K562 (cell line): Measurements from ENCODE around the gene TSPAN14. TPM values are rescaled to one million over a fixed set of nuclear protein-coding genes. Genes with fewer than 3 reads are reported as not detected.
A peak's percentile ranks its signal among the peaks of the same experiment; 100 is the strongest.

Source experiments
- ARID3A ChIP-seq: IDR thresholded peaks from 2 replicates; pipeline ENCODE4 v1.6.1; 2012; ENCODE audit warnings: low read depth, low read length, improper control_type of control experiment, borderline replicate concordance
- BRCA1 ChIP-seq, 2 experiments: fragments of 450-650 bp in 1 of 2; sonication (generic) in 1 of 2; formaldehyde crosslinking in 1 of 2; IDR thresholded peaks; 2 replicates each; pipeline versions ENCODE4 v1.5.0 to v1.6.1; 2017 to 2020; ENCODE audit warnings: mild to moderate bottlenecking in 1 of 2, missing genetic modification reagents in 1 of 2
- CBX8 ChIP-seq: fragments of 200-600 bp; sonication (generic); IDR thresholded peaks from 2 replicates; pipeline ENCODE4 v1.6.1; 2012; ENCODE audit warnings: borderline replicate concordance, mixed run types, low read depth, mild to moderate bottlenecking, moderate library complexity, mixed read lengths, low read length, control low read depth, inconsistent platforms; ENCODE audit not compliant: poor library complexity, severe bottlenecking; ENCODE audit errors: extremely low read depth
- MAFG ChIP-seq: fragments of 450-650 bp; conservative IDR thresholded peaks from 2 replicates; pipeline ENCODE4 v1.6.1; 2016; ENCODE audit warnings: missing genetic modification characterization, missing compliant biosample characterization
- NBN ChIP-seq: fragments of 450-650 bp; IDR thresholded peaks from 2 replicates; pipeline ENCODE4 v1.6.1; 2016; ENCODE audit warnings: low read depth, mild to moderate bottlenecking
- NCOA6 ChIP-seq: fragments of 450-650 bp; IDR thresholded peaks from 2 replicates; pipeline ENCODE4 v1.6.1; 2017; ENCODE audit warnings: mild to moderate bottlenecking
- NR4A1 ChIP-seq, 2 experiments: fragments of 250-450 bp in 1 of 2; fragments of 450-650 bp in 1 of 2; sonication (Bioruptor Pico) in 1 of 2; IDR thresholded peaks; 2 replicates each; pipeline versions ENCODE4 v1.4.0 to v1.6.1; 2016 to 2020; ENCODE audit warnings: mild to moderate bottlenecking in 2 of 2, missing compliant biosample characterization in 1 of 2, missing genetic modification characterization in 1 of 2, moderate library complexity in 1 of 2
- NUFIP1 ChIP-seq: fragments of 450-650 bp; IDR thresholded peaks from 2 replicates; pipeline ENCODE4 v1.6.1; 2018; ENCODE audit not compliant: partially characterized antibody
- PHB2 ChIP-seq: fragments of 450-650 bp; IDR thresholded peaks from 2 replicates; pipeline ENCODE4 v1.6.1; 2017; ENCODE audit warnings: low read depth
- POLR2B ChIP-seq: fragments of 450-650 bp; IDR thresholded peaks from 2 replicates; pipeline ENCODE4 v1.6.1; 2018; ENCODE audit warnings: low read depth; ENCODE audit not compliant: partially characterized antibody
- PRDM10 ChIP-seq: fragments of 450-650 bp; IDR thresholded peaks from 2 replicates; pipeline ENCODE4 v1.6.1; 2018; ENCODE audit not compliant: partially characterized antibody
- RFX1 ChIP-seq: fragments of 450-650 bp; IDR thresholded peaks from 2 replicates; pipeline ENCODE4 v1.6.1; 2016; ENCODE audit warnings: mild to moderate bottlenecking, moderate library complexity
- SMAD2 ChIP-seq: fragments of 150-350 bp; IDR thresholded peaks from 2 replicates; pipeline ENCODE4 v1.6.1; 2014; ENCODE audit warnings: low read depth, mild to moderate bottlenecking, low read length
- ZNF212 ChIP-seq: fragments of 450-650 bp; formaldehyde crosslinking; IDR thresholded peaks from 2 replicates; pipeline ENCODE4 v1.4.0; 2020; ENCODE audit warnings: mild to moderate bottlenecking
- ZNF253 ChIP-seq: fragments of 250-450 bp; sonication (Bioruptor Pico); conservative IDR thresholded peaks from 2 replicates; pipeline ENCODE4 v1.6.1; 2021; ENCODE audit warnings: mild to moderate bottlenecking
- ZNF280B ChIP-seq: fragments of 250-450 bp; sonication (Bioruptor Pico); IDR thresholded peaks from 2 replicates; pipeline ENCODE4 v1.5.1; 2021; ENCODE audit warnings: mild to moderate bottlenecking
- ZNF282 ChIP-seq: sonication (generic); formaldehyde crosslinking; IDR thresholded peaks from 2 replicates; pipeline ENCODE4 v1.8.1; 2023; ENCODE audit warnings: missing genetic modification reagents
- ZNF589 ChIP-seq: fragments of 200-800 bp; sonication (Bioruptor generic); IDR thresholded peaks from 2 replicates; pipeline ENCODE4 v1.6.1; 2016; ENCODE audit warnings: low read depth, missing genetic modification characterization, missing compliant biosample characterization
- ZNF717 ChIP-seq: fragments of 250-450 bp; sonication (Bioruptor Pico); IDR thresholded peaks from 2 replicates; pipeline ENCODE4 v1.5.0; 2021
- ZNF77 ChIP-seq: fragments of 250-450 bp; sonication (Bioruptor Pico); IDR thresholded peaks from 2 replicates; pipeline ENCODE4 v1.5.0; 2020
- ZNF778 ChIP-seq: fragments of 450-650 bp; formaldehyde crosslinking; IDR thresholded peaks from 2 replicates; pipeline ENCODE4 v1.4.0; 2020; ENCODE audit warnings: mild to moderate bottlenecking, moderate library complexity
- ZSCAN29 ChIP-seq: fragments of 450-650 bp; IDR thresholded peaks from 2 replicates; pipeline ENCODE4 v1.6.1; 2017
- polyA plus RNA-seq, 8 experiments: library from polyadenylated mRNA; depleted of rRNA in 4 of 8; stranded (reverse) in 5 of 8; unstranded in 3 of 8; fragments of >200 nt; fragmentation: Nextera tagmentation in 2 of 8; fragmentation: Illumina TruSeq in 1 of 8; extraction: Ambion mirVana in 2 of 8; extraction: Trizol in 1 of 8; gene quantifications; 2 replicates each; pipeline versions ENCODE4 v1.2.1 to v1.2.3, GENCODE V29; 2011 to 2014; ENCODE audit warnings: inconsistent platforms in 1 of 8, missing spikeins in 1 of 8
- total RNA-seq, 7 experiments: library from RNA; depleted of rRNA in 6 of 7; stranded (reverse); fragments of >200 nt in 6 of 7; fragmentation: Illumina TruSeq in 2 of 7; extraction: Trizol in 2 of 7; gene quantifications; 2 replicates each; pipeline versions ENCODE4 v1.2.1 to v1.2.3, GENCODE V29; 2011 to 2021; ENCODE audit warnings: low replicate concordance in 1 of 7

TSPAN14 gene
- total and polyA plus RNA-seq, 9 of the 15 experiments (the other 6 are each of a cell fraction or from before 2014, with no cell fraction given): 5.8 to 92.9 (median 23.3) TPM

GRCh38 chr10:80459047-80459865 is 5.1 kb downstream of the TSPAN14 start (continued):
- TF ChIP-seq ZNF253 (CRISPR knock-in tag): no peak
- no peak for TF ChIP-seq PHB2
- TF ChIP-seq POLR2B: no peak
- peak; percentile 80; the same call in 1 of the 2 replicates for TF ChIP-seq NBN
- no peak for TF ChIP-seq ZNF77 (CRISPR knock-in tag)
- no peak for TF ChIP-seq ZNF282 (CRISPR knock-in tag)
- TF ChIP-seq ZSCAN29: no peak
- no peak for TF ChIP-seq NUFIP1
- TF ChIP-seq ZNF778 (CRISPR knock-in tag): no peak
- no peak for TF ChIP-seq CBX8
- TF ChIP-seq ZNF212 (CRISPR knock-in tag): no peak
- peak; percentile 51; the same call in 1 of the 2 replicates for TF ChIP-seq ZNF589 (CRISPR knock-in tag)
- TF ChIP-seq ZNF717: no peak
- TF ChIP-seq ZNF280B (CRISPR knock-in tag): no peak
- TF ChIP-seq ARID3A: no peak
- no peak for TF ChIP-seq NCOA6
- no peak for TF ChIP-seq PRDM10
- no peak for TF ChIP-seq RFX1
- no peak for TF ChIP-seq BRCA1 (IDR thresholded peaks at IDR 0.05)
- TF ChIP-seq BRCA1 (CRISPR knock-in tag; IDR thresholded peaks at IDR 0.05): no peak
- no peak for TF ChIP-seq NR4A1 (CRISPR knock-in tag; IDR thresholded peaks at IDR 0.05)
- no peak for TF ChIP-seq NR4A1 (tag; IDR thresholded peaks at IDR 0.05)
- no peak for TF ChIP-seq SMAD2
- no peak for TF ChIP-seq MAFG (tag)
